Fibroblast of peridontal ligament (primary cell): ENCODE data around the gene TMC2.
"Not testable (repeated sequence)": the region's sequence is repeated elsewhere in the genome, so short reads cannot be mapped to it uniquely, and the experiment has no call there.

Experiments
- DNase-seq: peaks from one replicate; pipeline ENCODE4 v3.0.0-alpha.2; 2010; ENCODE audit errors: extremely low read depth

Gene TMC2

GRCh38 chr20:2536560-2536986 is at the start of gene TMC2:
TSS of gene TMC2 (plus strand) at chr20:2536573. CDS start at chr20:2536622, 49 bp downstream.
- no peak for DNase-seq

GRCh38 chr20:2502808-2503384 is 33.5 kb upstream of the TMC2 start:
- not testable (repeated sequence) for DNase-seq

- DNase-seq = not testable (repeated sequence)
Observed at GRCh38 chr20:2504803-2505202, 31.6 kb upstream of the TMC2 start.

- DNase-seq = not testable (repeated sequence)
Observed at GRCh38 chr20:2506426-2506825, 29.9 kb upstream of the TMC2 start.

- peak; percentile 25 for DNase-seq
Observed at GRCh38 chr20:2507464-2507863, 28.9 kb upstream of the TMC2 start.

- peak; percentile 55 for DNase-seq
Observed at GRCh38 chr20:2507875-2508630, 28.3 kb upstream of the TMC2 start.

GRCh38 chr20:2508631-2509467 is 27.5 kb upstream of the TMC2 start, which contains the start of gene ZNF343:
TSS of gene ZNF343 (minus strand) at chr20:2508915. CDS start at chr20:2493895, 15,020 bp downstream.
- DNase-seq = peak; percentile 78

GRCh38 chr20:2509468-2509781 is 26.9 kb upstream of the TMC2 start:
- DNase-seq = no peak

- no peak for DNase-seq
Observed at GRCh38 chr20:2509794-2510193, 26.6 kb upstream of the TMC2 start.

- peak; percentile 49 for DNase-seq
Observed at GRCh38 chr20:2515203-2515602, 21.2 kb upstream of the TMC2 start.

GRCh38 chr20:2516399-2516798 is 20.0 kb upstream of the TMC2 start:
- DNase-seq = no peak

- no peak for DNase-seq
Observed at GRCh38 chr20:2518096-2518495, 18.3 kb upstream of the TMC2 start.

- DNase-seq = no peak
Observed at GRCh38 chr20:2518558-2518957, 17.8 kb upstream of the TMC2 start.

- DNase-seq = peak; percentile 82
Observed at GRCh38 chr20:2519115-2519809, 17.1 kb upstream of the TMC2 start.

GRCh38 chr20:2520617-2521016 is 15.8 kb upstream of the TMC2 start:
- DNase-seq = no peak

- peak; percentile 48 for DNase-seq
Observed at GRCh38 chr20:2521369-2522305, 14.7 kb upstream of the TMC2 start.

GRCh38 chr20:2522826-2523429 is 13.4 kb upstream of the TMC2 start:
- not testable (repeated sequence) for DNase-seq

GRCh38 chr20:2523919-2524708 is 12.3 kb upstream of the TMC2 start:
- DNase-seq = peak; percentile 72

GRCh38 chr20:2524709-2525506 is 11.5 kb upstream of the TMC2 start:
- DNase-seq = peak; percentile 61
